SH-SY5Y (cell line): ENCODE results near the gene KCNE1.
"Not testable (repeated sequence)": the region's sequence is repeated elsewhere in the genome, so short reads cannot be mapped to it uniquely, and the experiment has no call there.

Source experiments
- GATA2 ChIP-seq: IDR thresholded peaks from 2 replicates; pipeline ENCODE4 v1.6.1; 2011; ENCODE audit warnings: mild to moderate bottlenecking, low read depth, low read length
- GATA3 ChIP-seq: IDR thresholded peaks from 2 replicates; pipeline ENCODE4 v1.6.1; 2011; ENCODE audit warnings: low read depth, mild to moderate bottlenecking, low read length, moderate library complexity

Gene KCNE1

GRCh38 chr21:34510148-34511142 lies 1.6 kb downstream of the KCNE1 start:
- TF ChIP-seq GATA3 = no peak
- no peak for TF ChIP-seq GATA2

GRCh38 chr21:34509151-34509550 lies 2.9 kb downstream of the KCNE1 start:
- TF ChIP-seq GATA2 (no peak), GATA3 (no peak)

- TF ChIP-seq GATA2 (no peak), GATA3 (no peak)
Measured at GRCh38 chr21:34504595-34504994, 7.4 kb downstream of the KCNE1 start.

- no peak for TF ChIP-seq GATA3
Measured at GRCh38 chr21:34502480-34503106, 9.4 kb downstream of the KCNE1 start.

GRCh38 chr21:34501716-34502115 lies 10.3 kb downstream of the KCNE1 start:
- TF ChIP-seq GATA2 (no peak), GATA3 (no peak)

GRCh38 chr21:34500191-34500590 lies 11.8 kb downstream of the KCNE1 start:
- TF ChIP-seq GATA3 = no peak
- TF ChIP-seq GATA2 = no peak

GRCh38 chr21:34499116-34499515 lies 12.9 kb downstream of the KCNE1 start:
- TF ChIP-seq GATA2 = no peak
- TF ChIP-seq GATA3 = no peak

GRCh38 chr21:34498623-34499022 lies 13.4 kb downstream of the KCNE1 start:
- no peak for TF ChIP-seq GATA3
- TF ChIP-seq GATA2 = no peak

- TF ChIP-seq GATA2, GATA3: not testable (repeated sequence)
Measured at GRCh38 chr21:34423805-34424204, 88.2 kb downstream of the KCNE1 start, which contains the start of gene SMIM34. Gene SMIM34, minus strand, starts transcription at chr21:34423951. Its CDS starts 112 bp downstream, at chr21:34423839.
